ENCODE results near the gene PPOX.

GRCh38 chr1:161187311-161187710 is 21.1 kb downstream of the PPOX start:
- TF ChIP-seq CTCF (IDR thresholded peaks at IDR 0.05; ENCODE audit: insufficient read depth, low read length, poor library complexity, severe bottlenecking) = no peak
- no peak for TF ChIP-seq EZH2phosphoT487 (conservative IDR thresholded peaks at IDR 0.05; ENCODE audit: low read length)
